HEK293T (cell line): Measurements from ENCODE around the gene CDS1.

ENCODE experiments used
- CTCF ChIA-PET: fragments of 350-600 bp; formaldehyde crosslinking; extraction: SDS; loops from one replicate; lab custom pipeline; 2021; ENCODE audit warnings: antibody characterized with exemption, inconsistent platforms; lab: Yijun Ruan, JAX
- POLR2A ChIA-PET: fragments of 350-600 bp; formaldehyde crosslinking; extraction: SDS; loops from one replicate; lab custom pipeline; 2020; ENCODE audit warnings: antibody characterized with exemption, inconsistent platforms; lab: Yijun Ruan, JAX
- DNase-seq: peaks from one replicate; pipeline ENCODE4 v3.0.0; 2012; ENCODE audit warnings: mixed read lengths; ENCODE audit errors: extremely low spot score
- ARNT ChIP-seq: fragments of 450-650 bp; IDR thresholded peaks from 2 replicates; pipeline ENCODE4 v1.6.1; 2017; ENCODE audit warnings: mild to moderate bottlenecking
- BHLHE40 ChIP-seq: fragments of 450-650 bp; IDR thresholded peaks from 2 replicates; pipeline ENCODE4 v1.6.1; 2016; ENCODE audit warnings: mild to moderate bottlenecking, moderate library complexity, borderline replicate concordance
- CTBP1 ChIP-seq: fragments of 450-650 bp; IDR thresholded peaks from 2 replicates; pipeline ENCODE4 v1.6.1; 2016; ENCODE audit warnings: borderline replicate concordance
- ELF4 ChIP-seq: fragments of 450-650 bp; IDR thresholded peaks from 2 replicates; pipeline ENCODE4 v1.6.1; 2017; ENCODE audit warnings: antibody characterized with exemption
- FOXA1 ChIP-seq: fragments of 450-650 bp; IDR thresholded peaks from 2 replicates; pipeline ENCODE4 v1.6.1; 2016; ENCODE audit warnings: mild to moderate bottlenecking
- FOXK2 ChIP-seq: fragments of 450-650 bp; IDR thresholded peaks from 2 replicates; pipeline ENCODE4 v1.6.1; 2016; ENCODE audit warnings: mild to moderate bottlenecking
- FOXM1 ChIP-seq: fragments of 450-650 bp; IDR thresholded peaks from 2 replicates; pipeline ENCODE4 v1.6.1; 2017; ENCODE audit warnings: mild to moderate bottlenecking, borderline replicate concordance
- HDGF ChIP-seq: fragments of 450-650 bp; IDR thresholded peaks from 2 replicates; pipeline ENCODE4 v1.6.1; 2017; ENCODE audit warnings: antibody characterized with exemption, borderline replicate concordance
- L3MBTL2 ChIP-seq: fragments of 450-650 bp; conservative IDR thresholded peaks from 2 replicates; pipeline ENCODE4 v1.6.1; 2016; ENCODE audit warnings: mild to moderate bottlenecking
- LEF1 ChIP-seq: fragments of 450-650 bp; IDR thresholded peaks from 2 replicates; pipeline ENCODE4 v1.6.1; 2017; ENCODE audit warnings: mild to moderate bottlenecking, borderline replicate concordance
- NFRKB ChIP-seq: fragments of 450-650 bp; IDR thresholded peaks from 2 replicates; pipeline ENCODE4 v1.6.1; 2016; ENCODE audit warnings: mild to moderate bottlenecking, moderate library complexity
- SP1 ChIP-seq: fragments of 450-650 bp; IDR thresholded peaks from 2 replicates; pipeline ENCODE4 v1.6.1; 2017
- SUZ12 ChIP-seq: fragments of 450-650 bp; IDR thresholded peaks from 2 replicates; pipeline ENCODE4 v1.6.1; 2016; ENCODE audit warnings: mild to moderate bottlenecking
- TARDBP ChIP-seq: fragments of 450-650 bp; IDR thresholded peaks from 2 replicates; pipeline ENCODE4 v1.6.1; 2016
- ZNF384 ChIP-seq: fragments of 450-650 bp; IDR thresholded peaks from 2 replicates; pipeline ENCODE4 v1.6.1; 2016
- TF ChIP-seq, protein P1 (sequence below): fragments of 450-650 bp; IDR thresholded peaks from 2 replicates; pipeline ENCODE4 v1.6.1; 2016

CDS1 gene

GRCh38 chr4:84623661-84624060, 40.7 kb downstream of the CDS1 start:
- no peak for TF ChIP-seq ARNT
- no peak for TF ChIP-seq L3MBTL2
- no peak for TF ChIP-seq FOXA1
- TF ChIP-seq, protein P1, sequence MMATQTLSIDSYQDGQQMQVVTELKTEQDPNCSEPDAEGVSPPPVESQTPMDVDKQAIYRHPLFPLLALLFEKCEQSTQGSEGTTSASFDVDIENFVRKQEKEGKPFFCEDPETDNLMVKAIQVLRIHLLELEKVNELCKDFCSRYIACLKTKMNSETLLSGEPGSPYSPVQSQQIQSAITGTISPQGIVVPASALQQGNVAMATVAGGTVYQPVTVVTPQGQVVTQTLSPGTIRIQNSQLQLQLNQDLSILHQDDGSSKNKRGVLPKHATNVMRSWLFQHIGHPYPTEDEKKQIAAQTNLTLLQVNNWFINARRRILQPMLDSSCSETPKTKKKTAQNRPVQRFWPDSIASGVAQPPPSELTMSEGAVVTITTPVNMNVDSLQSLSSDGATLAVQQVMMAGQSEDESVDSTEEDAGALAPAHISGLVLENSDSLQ = no peak
- no peak for TF ChIP-seq LEF1
- no peak for TF ChIP-seq ZNF384
- no peak for TF ChIP-seq FOXK2
- no peak for TF ChIP-seq SP1
- TF ChIP-seq CTBP1 = no peak
- no peak for TF ChIP-seq SUZ12
- no peak for TF ChIP-seq BHLHE40
- no peak for TF ChIP-seq HDGF
- TF ChIP-seq TARDBP = no peak
- TF ChIP-seq ELF4 = no peak
- TF ChIP-seq NFRKB = no peak
- no peak for TF ChIP-seq FOXM1
- ChIA-PET POLR2A (no interaction called here), CTCF (no interaction called here)
- no peak for DNase-seq

DNA sequence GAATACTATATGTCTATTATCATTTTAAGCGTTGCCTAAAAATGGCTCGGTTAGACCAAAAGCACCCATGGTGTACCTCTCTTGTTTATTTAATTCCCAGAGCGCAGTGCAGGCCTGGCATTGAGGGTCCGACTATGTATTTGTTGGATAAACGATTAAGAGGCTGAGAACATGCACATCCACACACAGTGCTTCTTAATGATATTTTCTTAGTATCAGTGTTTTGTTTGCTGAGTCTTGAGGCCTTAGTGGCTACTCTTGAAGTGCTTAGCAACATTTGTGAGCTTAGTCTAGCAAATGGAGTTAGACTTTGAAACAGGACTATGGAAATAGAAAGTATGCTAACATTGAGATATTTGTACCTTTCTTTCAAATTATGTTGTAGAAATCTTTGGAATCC, 43.7 kb downstream of the CDS1 start:
- CTCF ChIA-PET = no interaction called here
- no peak for DNase-seq
- TF ChIP-seq L3MBTL2 (no peak), ELF4 (no peak), ZNF384 (no peak), TARDBP (no peak), LEF1 (no peak), NFRKB (no peak), FOXA1 (no peak), FOXK2 (no peak), ARNT (no peak), FOXM1 (no peak), CTBP1 (no peak), SP1 (no peak), HDGF (no peak), BHLHE40 (no peak), SUZ12 (no peak)
- TF ChIP-seq, protein P1 = no peak
- POLR2A ChIA-PET = no interaction called here

- no peak for DNase-seq
- CTCF ChIA-PET = no interaction called here
- TF ChIP-seq, protein P1 = no peak
- TF ChIP-seq TARDBP (no peak), L3MBTL2 (no peak), LEF1 (no peak), CTBP1 (no peak), SUZ12 (no peak), ZNF384 (no peak), ELF4 (no peak)
- POLR2A ChIA-PET = no interaction called here
Measured at GRCh38 chr4:84631573-84631972, 48.6 kb downstream of the CDS1 start.

GRCh38 chr4:84632092-84632491, 49.2 kb downstream of the CDS1 start:
- POLR2A ChIA-PET = no interaction called here

GRCh38 chr4:84634961-84635360, 52.0 kb downstream of the CDS1 start:
- TF ChIP-seq LEF1 (no peak), CTBP1 (no peak), FOXK2 (no peak), FOXA1 (no peak), L3MBTL2 (no peak), ELF4 (no peak), SP1 (no peak), BHLHE40 (no peak), ARNT (no peak), TARDBP (no peak)
- TF ChIP-seq, protein P1 = no peak
- ChIA-PET CTCF (no interaction called here), POLR2A (no interaction called here)
- no peak for DNase-seq

More at GRCh38 chr4:84632092-84632491, 49.2 kb downstream of the CDS1 start:
- no peak for TF ChIP-seq SUZ12
- no peak for TF ChIP-seq LEF1
- TF ChIP-seq HDGF = no peak
- no peak for TF ChIP-seq BHLHE40
- no peak for TF ChIP-seq ARNT
- no peak for TF ChIP-seq FOXA1
- no peak for TF ChIP-seq ZNF384
- TF ChIP-seq ELF4 = no peak
- TF ChIP-seq FOXM1 = no peak
- TF ChIP-seq, protein P1 = no peak
- no peak for TF ChIP-seq TARDBP
- TF ChIP-seq L3MBTL2 = no peak
- TF ChIP-seq CTBP1 = no peak
- TF ChIP-seq SP1 = no peak
- no peak for TF ChIP-seq FOXK2
- no peak for TF ChIP-seq NFRKB
- DNase-seq = no peak
- CTCF ChIA-PET = no interaction called here
